K562 (cell line): ENCODE results near the gene BID. TPM values are rescaled to one million over a fixed set of nuclear protein-coding genes. Genes with fewer than 3 reads are reported as not detected.

ENCODE experiments used
- ADNP ChIP-seq: fragments of 200-800 bp; sonication (Bioruptor generic); IDR thresholded peaks from 2 replicates; pipeline ENCODE4 v1.6.1; 2016; ENCODE audit warnings: missing genetic modification characterization, missing compliant biosample characterization
- CREB3 ChIP-seq: fragments of 450-650 bp; conservative IDR thresholded peaks from 2 replicates; pipeline ENCODE4 v1.6.1; 2016; ENCODE audit warnings: missing genetic modification characterization, low read depth, mild to moderate bottlenecking, missing compliant biosample characterization, moderate library complexity
- FOXP1 ChIP-seq: sonication (generic); formaldehyde crosslinking; IDR thresholded peaks from 2 replicates; pipeline ENCODE4 v1.8.0; 2022; ENCODE audit warnings: mild to moderate bottlenecking, missing genetic modification reagents
- POLR3A ChIP-seq: IDR thresholded peaks from 2 replicates; pipeline ENCODE4 v1.6.1; 2011; ENCODE audit warnings: borderline replicate concordance, mild to moderate bottlenecking, moderate library complexity; ENCODE audit not compliant: insufficient read length, insufficient read depth; ENCODE audit errors: extremely low read depth
- SRSF7 ChIP-seq: fragments of 200-400 bp; formaldehyde crosslinking; optimal IDR thresholded peaks from 2 replicates; pipeline ENCODE3; 2017; ENCODE audit warnings: mild to moderate bottlenecking, low read depth, low read length
- TAL1 ChIP-seq: fragments of 450-650 bp; IDR thresholded peaks from 2 replicates; pipeline ENCODE4 v1.6.1; 2016; ENCODE audit warnings: mild to moderate bottlenecking
- TEAD1 ChIP-seq, 2 experiments: fragments of 450-650 bp in 1 of 2; sonication (generic) in 1 of 2; formaldehyde crosslinking; IDR thresholded peaks; 2 replicates each; pipeline versions ENCODE4 v1.4.0 to v1.8.0; 2020 to 2022; ENCODE audit warnings: mild to moderate bottlenecking in 2 of 2, missing genetic modification reagents in 1 of 2
- TFE3 ChIP-seq: fragments of 450-650 bp; formaldehyde crosslinking; IDR thresholded peaks from 2 replicates; pipeline ENCODE4 v1.4.0; 2020; ENCODE audit warnings: mild to moderate bottlenecking, mixed read lengths
- ZKSCAN1 ChIP-seq: fragments of 150-350 bp; IDR thresholded peaks from 2 replicates; pipeline ENCODE4 v1.6.1; 2016; ENCODE audit warnings: low read depth, low read length
- ZNF121 ChIP-seq: sonication (generic); formaldehyde crosslinking; conservative IDR thresholded peaks from 2 replicates; pipeline ENCODE4 v1.8.0; 2022; ENCODE audit warnings: missing genetic modification reagents
- ZNF134 ChIP-seq: fragments of 250-450 bp; sonication (Bioruptor Pico); conservative IDR thresholded peaks from 2 replicates; pipeline ENCODE4 v1.4.0; 2020
- polyA plus RNA-seq, 8 experiments: library from polyadenylated mRNA; depleted of rRNA in 4 of 8; stranded (reverse) in 5 of 8; unstranded in 3 of 8; fragments of >200 nt; fragmentation: Nextera tagmentation in 2 of 8; fragmentation: Illumina TruSeq in 1 of 8; extraction: Ambion mirVana in 2 of 8; extraction: Trizol in 1 of 8; gene quantifications; 2 replicates each; pipeline versions ENCODE4 v1.2.1 to v1.2.3, GENCODE V29; 2011 to 2014; ENCODE audit warnings: inconsistent platforms in 1 of 8, missing spikeins in 1 of 8
- total RNA-seq, 7 experiments: library from RNA; depleted of rRNA in 6 of 7; stranded (reverse); fragments of >200 nt in 6 of 7; fragmentation: Illumina TruSeq in 2 of 7; extraction: Trizol in 2 of 7; gene quantifications; 2 replicates each; pipeline versions ENCODE4 v1.2.1 to v1.2.3, GENCODE V29; 2011 to 2021; ENCODE audit warnings: low replicate concordance in 1 of 7
- TF ChIP-seq, protein P1 (sequence below), 2 experiments: IDR thresholded peaks; 2 replicates each; pipeline ENCODE4 v1.6.1; 2012; ENCODE audit warnings: improper control_type of control experiment in 2 of 2, low read depth in 2 of 2, low read length in 2 of 2, borderline replicate concordance in 1 of 2
- TF ChIP-seq, protein P2 (sequence below), 2 experiments: IDR thresholded peaks; 2 replicates each; pipeline ENCODE4 v1.6.1; 2011; ENCODE audit warnings: borderline replicate concordance in 1 of 2, control low read depth in 1 of 2, low read depth in 1 of 2, low read length in 1 of 2, mild to moderate bottlenecking in 1 of 2, mixed read lengths in 1 of 2, moderate library complexity in 1 of 2; ENCODE audit not compliant: insufficient read depth in 1 of 2, insufficient read length in 1 of 2, poor library complexity in 1 of 2, severe bottlenecking in 1 of 2; ENCODE audit errors: extremely low read depth in 1 of 2

BID gene
- total and polyA plus RNA-seq, 9 of the 15 experiments (the other 6 are each of a cell fraction or from before 2014, with no cell fraction given) = 5.2 to 209 (median 63.7) TPM

GRCh38 chr22:17786435-17787161 is 12.3 kb upstream of the BID start (continued):
- TF ChIP-seq CREB3 = 0 out of 2 replicates have a peak, but pooled peaks have one; percentile 28
- TF ChIP-seq POLR3A = peak; percentile 37
- TF ChIP-seq, protein P1, sequence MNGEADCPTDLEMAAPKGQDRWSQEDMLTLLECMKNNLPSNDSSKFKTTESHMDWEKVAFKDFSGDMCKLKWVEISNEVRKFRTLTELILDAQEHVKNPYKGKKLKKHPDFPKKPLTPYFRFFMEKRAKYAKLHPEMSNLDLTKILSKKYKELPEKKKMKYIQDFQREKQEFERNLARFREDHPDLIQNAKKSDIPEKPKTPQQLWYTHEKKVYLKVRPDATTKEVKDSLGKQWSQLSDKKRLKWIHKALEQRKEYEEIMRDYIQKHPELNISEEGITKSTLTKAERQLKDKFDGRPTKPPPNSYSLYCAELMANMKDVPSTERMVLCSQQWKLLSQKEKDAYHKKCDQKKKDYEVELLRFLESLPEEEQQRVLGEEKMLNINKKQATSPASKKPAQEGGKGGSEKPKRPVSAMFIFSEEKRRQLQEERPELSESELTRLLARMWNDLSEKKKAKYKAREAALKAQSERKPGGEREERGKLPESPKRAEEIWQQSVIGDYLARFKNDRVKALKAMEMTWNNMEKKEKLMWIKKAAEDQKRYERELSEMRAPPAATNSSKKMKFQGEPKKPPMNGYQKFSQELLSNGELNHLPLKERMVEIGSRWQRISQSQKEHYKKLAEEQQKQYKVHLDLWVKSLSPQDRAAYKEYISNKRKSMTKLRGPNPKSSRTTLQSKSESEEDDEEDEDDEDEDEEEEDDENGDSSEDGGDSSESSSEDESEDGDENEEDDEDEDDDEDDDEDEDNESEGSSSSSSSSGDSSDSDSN (IDR thresholded peaks at IDR 0.05; ENCODE audit: borderline replicate concordance in 1 of 2, low read depth in 2 of 2, low read length in 2 of 2) = peak in 1 of 2 experiments; percentile 72; a peak in 1 of 4 replicates
- TF ChIP-seq, protein P2, sequence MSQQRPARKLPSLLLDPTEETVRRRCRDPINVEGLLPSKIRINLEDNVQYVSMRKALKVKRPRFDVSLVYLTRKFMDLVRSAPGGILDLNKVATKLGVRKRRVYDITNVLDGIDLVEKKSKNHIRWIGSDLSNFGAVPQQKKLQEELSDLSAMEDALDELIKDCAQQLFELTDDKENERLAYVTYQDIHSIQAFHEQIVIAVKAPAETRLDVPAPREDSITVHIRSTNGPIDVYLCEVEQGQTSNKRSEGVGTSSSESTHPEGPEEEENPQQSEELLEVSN (IDR thresholded peaks at IDR 0.05; ENCODE audit: borderline replicate concordance in 1 of 2, extremely low read depth in 1 of 2, insufficient read depth in 1 of 2, insufficient read length in 1 of 2, low read depth in 1 of 2, low read length in 1 of 2, poor library complexity in 1 of 2, severe bottlenecking in 1 of 2) = peak; percentile 88 to 95
- TF ChIP-seq TFE3 (CRISPR knock-in tag) = peak; percentile 74
- TF ChIP-seq TEAD1 (CRISPR knock-in tag; IDR thresholded peaks at IDR 0.05) = peak in 1 of 2 experiments; percentile 74; a peak in 1 of 4 replicates
- peak; percentile 79 for TF ChIP-seq ADNP (tag)
- peak; percentile 82 for TF ChIP-seq TAL1
- no peak for TF ChIP-seq ZNF134 (CRISPR knock-in tag)
- no peak for TF ChIP-seq SRSF7
- TF ChIP-seq FOXP1 (CRISPR knock-in tag) = peak; percentile 56; the same call in 1 of the 2 replicates
- no peak for TF ChIP-seq ZKSCAN1
- peak; percentile 84 for TF ChIP-seq ZNF121 (CRISPR knock-in tag)
